Stimulated activated CD4-positive, alpha-beta T cell treated with anti-CD3 and anti-CD28 coated beads, TNF-alpha, amount 100 ng/mL, for 1 hour (primary cell): ENCODE results near the gene LONRF2.
"Not testable (repeated sequence)": the region's sequence is repeated elsewhere in the genome, so short reads cannot be mapped to it uniquely, and the experiment has no call there.

Experiments
- DNase-seq, 3 donors: peaks; one replicate each; pipeline ENCODE4 v3.0.0-alpha.2; 2020; ENCODE audit warnings: low read depth in 3 of 3, low spot score in 1 of 3

Gene LONRF2

DNA sequence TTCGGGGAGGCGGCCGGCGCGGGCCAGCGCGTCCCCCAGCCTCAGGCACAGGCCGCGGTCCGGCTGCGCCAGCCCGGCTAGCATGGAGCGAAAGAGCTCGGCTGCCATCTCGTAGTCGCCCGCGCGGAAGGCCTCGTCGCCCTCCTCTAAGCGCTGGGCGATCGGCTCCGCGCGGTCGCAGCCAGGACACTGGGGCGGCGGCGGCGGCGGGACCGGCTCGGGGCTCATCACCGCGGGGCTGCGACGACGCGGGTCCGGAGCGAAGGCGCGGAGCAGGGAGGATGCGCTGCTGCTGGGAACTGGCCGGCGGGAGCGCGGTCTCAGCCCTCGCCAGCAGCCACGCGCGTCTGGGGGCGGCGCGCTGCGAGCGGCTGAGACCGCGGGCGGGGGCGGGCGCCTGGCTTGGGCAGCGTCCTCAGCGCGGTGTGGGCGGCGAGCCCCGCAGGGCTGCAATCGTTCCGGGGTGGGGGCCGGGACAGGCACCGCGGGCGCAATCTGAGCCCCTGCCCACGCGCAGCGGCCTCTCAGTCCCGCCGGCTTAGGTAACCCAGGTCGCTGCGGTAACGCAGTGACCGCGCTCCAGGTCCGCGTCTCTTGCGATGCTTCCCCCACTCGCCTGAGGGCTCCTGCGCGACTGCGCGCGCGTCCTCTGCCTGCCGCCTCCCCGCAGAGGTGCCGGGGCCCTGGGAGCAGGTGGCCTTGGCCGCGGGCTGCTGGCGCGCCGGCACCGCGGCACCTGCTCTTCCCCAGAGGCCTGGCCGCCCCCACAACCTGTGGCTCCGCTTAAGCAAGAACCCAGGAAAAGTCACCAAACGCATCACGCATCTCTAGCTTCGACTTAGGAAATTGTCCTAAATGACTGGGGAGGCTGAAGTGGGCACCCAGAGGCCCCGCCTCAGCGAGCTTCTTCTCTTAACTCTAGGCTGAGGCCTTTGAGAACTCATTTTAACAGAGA is at the start of gene LONRF2:
LONRF2 (minus strand) TSS at position 636 of the 955 bp plus-strand sequence; CDS start at position 228, 408 bp downstream.
- no peak for DNase-seq

GRCh38 chr2:100367163-100367562 is 44.9 kb upstream of the LONRF2 start:
- no peak for DNase-seq

DNA sequence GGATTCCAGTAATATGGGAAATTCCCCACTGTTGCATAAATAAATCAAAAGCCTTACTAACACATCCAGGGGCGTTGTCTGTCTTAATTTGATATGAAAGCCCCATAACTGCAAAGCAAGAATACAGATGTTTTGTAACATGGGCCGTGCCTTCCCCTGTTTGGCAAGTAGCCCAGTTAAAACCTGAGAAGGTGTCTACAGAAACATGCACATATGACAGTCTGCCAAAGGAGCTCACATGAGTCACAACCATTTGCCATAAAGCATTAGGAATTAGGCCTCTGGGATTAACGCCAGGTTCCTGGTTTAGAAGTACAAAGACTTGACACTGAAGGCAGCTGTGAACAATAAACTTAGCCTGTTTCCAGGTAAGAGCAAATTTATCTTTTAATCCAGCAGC is 43.1 kb upstream of the LONRF2 start:
- DNase-seq, result no peak

- not testable (repeated sequence) for DNase-seq
These were observed 40.0 kb upstream of the LONRF2 start for GRCh38 chr2:100362269-100362668.

GRCh38 chr2:100359576-100359975 is 37.3 kb upstream of the LONRF2 start:
- DNase-seq, result no peak

- DNase-seq, result no peak
These were observed 36.3 kb upstream of the LONRF2 start for GRCh38 chr2:100358554-100358953.

DNA sequence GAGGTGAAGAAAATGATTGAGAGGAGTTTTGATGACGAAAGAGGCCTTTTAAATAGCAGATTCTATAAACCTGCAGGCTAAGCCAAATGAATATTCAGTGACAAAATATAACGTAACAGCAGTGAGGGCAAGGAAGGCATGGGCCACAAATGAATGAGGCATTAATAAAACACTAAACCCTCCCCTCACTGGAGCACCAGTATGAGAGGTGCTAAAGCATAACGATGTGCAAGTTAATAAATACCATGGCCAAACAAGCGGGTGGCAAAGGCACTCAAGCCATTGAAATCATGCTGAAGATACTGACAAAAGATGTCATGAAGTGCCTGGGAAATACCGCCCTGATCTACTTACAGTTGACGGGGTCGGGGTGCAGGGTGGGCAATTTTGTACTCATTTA is 30.2 kb upstream of the LONRF2 start:
- no peak for DNase-seq

GRCh38 chr2:100350661-100351185 is 28.4 kb upstream of the LONRF2 start:
- DNase-seq, result no peak

DNA sequence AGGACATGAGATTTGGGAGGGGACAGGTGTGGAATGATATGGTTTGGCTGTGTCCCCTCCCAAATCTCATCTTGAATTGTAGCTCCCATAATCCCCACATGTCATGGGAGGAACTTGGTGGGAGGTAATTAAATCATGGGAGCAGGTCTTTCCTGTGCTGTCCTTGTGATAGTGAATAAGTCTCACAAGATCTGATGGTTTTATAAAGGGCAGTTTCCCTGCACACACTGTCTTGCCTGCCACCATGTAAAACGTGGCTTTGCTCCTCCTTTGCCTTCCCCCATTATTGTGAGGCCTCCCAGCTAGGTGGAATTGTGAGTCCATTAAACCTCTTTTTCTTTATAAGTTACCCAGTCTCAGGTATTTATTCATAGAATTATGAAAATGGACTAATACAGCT is 22.8 kb upstream of the LONRF2 start:
- not testable (repeated sequence) for DNase-seq

GRCh38 chr2:100344433-100344832 is 22.1 kb upstream of the LONRF2 start:
- no peak for DNase-seq

GRCh38 chr2:100342466-100342865 is 20.2 kb upstream of the LONRF2 start:
- not testable (repeated sequence) for DNase-seq

DNA sequence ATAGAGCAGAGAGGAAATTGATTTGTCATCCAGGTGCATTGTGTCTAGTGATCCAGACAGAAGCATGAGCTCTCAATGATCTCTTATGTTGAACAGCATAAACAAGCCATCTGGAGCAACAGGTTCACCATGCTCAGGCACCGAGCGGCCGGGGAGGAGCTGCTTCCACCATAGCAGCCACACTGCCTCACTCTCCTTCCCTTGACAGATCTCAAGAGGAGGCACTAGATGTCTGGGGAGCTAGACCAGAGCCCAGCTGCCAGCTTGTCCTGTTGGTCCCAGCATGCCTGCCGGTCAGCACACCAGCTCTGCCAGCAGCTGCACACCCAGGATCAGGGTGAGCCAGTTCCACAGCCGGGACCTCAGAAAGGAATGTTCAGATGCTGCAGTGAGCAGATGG is 17.5 kb upstream of the LONRF2 start:
- no peak for DNase-seq

- no peak for DNase-seq
These were observed 12.6 kb upstream of the LONRF2 start for GRCh38 chr2:100334929-100335328.

- no peak for DNase-seq
These were observed 5.4 kb upstream of the LONRF2 start for GRCh38 chr2:100327742-100328141.

DNA sequence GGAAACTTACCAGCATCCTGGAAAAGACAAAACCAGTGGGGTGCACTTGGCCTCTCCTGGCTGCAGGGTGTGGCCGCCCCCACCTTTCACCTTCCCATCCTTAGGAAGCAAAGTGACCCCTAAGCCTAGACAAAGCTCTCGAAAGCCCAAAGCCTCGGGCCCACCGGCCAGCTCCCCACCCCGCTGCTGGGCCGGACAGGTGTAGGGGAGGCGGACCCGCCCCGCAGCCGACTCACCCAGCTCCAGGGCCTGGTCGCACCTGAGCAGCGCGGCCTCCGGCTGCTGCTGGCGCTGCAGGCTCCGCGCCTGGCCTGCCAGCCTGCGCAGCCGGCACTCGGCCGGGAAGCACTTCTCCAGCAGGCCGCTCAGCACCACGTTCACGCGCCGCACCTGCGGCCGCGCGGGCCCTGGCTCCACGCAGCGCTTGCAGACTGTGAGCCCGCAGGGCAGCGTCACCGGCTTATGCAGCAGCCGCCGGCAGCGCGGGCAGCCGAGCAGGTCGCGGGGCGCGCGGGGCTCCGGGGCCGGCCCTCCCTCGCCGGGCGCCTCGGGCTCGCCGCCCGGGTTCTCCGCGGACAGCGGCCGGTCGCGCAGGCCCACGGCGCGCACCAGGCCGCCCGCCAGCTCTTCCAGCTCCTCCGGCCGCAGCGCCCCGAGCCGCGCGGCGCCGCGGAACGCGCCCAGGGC is 979 bp downstream of the LONRF2 start:
- DNase-seq, result no peak

DNA sequence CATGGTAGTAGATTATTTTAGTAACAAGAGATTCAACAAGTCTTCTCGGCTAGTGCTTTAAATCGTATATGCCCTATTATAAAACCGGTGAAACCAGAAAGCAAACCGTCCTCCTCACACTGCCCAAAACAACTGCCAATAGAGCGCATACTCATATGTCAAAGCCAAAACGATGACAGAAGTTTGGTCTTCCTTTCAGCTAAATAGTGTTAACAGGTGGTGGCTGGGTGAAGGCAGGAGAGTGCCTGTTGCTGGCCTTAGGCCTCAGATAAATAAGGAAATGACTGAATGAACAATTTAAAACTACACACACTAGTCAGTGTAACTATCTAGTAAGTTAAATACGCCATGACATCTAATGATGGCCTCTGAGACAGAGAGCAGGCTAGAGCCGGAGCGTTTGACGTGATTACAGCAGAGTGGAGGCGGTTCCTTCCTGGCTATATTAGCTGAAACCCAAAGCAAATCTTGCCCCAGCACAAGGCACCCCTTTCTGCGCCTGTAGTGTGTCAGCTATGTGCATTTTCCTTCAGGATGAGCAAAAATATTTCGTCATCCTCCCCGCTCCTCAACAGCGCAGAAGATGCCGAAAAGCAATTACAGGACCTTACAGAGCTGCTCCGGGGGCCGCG is 1.6 kb downstream of the LONRF2 start:
- no peak for DNase-seq

GRCh38 chr2:100317634-100318033 is 4.7 kb downstream of the LONRF2 start:
- DNase-seq, result no peak

GRCh38 chr2:100309973-100310719 is 12.2 kb downstream of the LONRF2 start:
- no peak for DNase-seq

GRCh38 chr2:100309311-100309710 is 13.0 kb downstream of the LONRF2 start:
- no peak for DNase-seq

DNA sequence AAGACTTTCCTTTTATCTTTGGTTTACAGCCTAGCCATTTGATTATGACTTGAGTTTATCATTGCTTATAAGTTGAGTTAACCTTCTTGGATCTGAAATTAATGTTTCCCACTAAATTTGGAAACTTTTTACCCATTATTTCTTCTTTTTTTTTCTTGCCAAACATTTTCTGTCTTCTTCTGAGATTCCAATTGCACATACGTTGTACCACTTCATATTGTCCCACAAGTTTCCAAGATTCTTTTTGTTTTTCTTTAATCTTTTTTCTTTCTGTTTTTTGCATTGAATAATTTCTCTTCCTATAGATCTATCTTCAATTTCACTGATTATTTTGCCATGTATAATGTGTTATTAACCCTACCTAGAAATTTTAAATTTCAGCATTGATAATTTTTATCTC is 18.6 kb downstream of the LONRF2 start:
- no peak for DNase-seq

GRCh38 chr2:100302585-100302892 is 19.8 kb downstream of the LONRF2 start:
- DNase-seq, result no peak
